SK-N-SH (cell line): ENCODE results near the gene UPF2.

Experiments used
- CTCF ChIP-seq: fragments of 200-600 bp; sonication (generic); IDR thresholded peaks from 2 replicates; pipeline ENCODE4 v1.6.1; 2017; ENCODE audit warnings: antibody characterized with exemption, mild to moderate bottlenecking, moderate library complexity
- EP300 ChIP-seq, 2 experiments: IDR thresholded peaks; 2 replicates each; pipeline versions ENCODE4 v1.4.0 to v1.6.1; 2012; ENCODE audit warnings: borderline replicate concordance in 1 of 2, low read depth in 1 of 2, low read length in 1 of 2
- GABPA ChIP-seq: IDR thresholded peaks from 2 replicates; pipeline ENCODE4 v1.4.0; 2012; ENCODE audit warnings: low read depth, mild to moderate bottlenecking
- GATA2 ChIP-seq: sonication (generic); formaldehyde crosslinking; IDR thresholded peaks from 2 replicates; pipeline ENCODE4 v1.5.0; 2020; ENCODE audit warnings: mild to moderate bottlenecking, missing genetic modification reagents
- MAX ChIP-seq: IDR thresholded peaks from 2 replicates; pipeline ENCODE4 v1.4.0; 2012; ENCODE audit warnings: low read depth
- NRF1 ChIP-seq: IDR thresholded peaks from 2 replicates; pipeline ENCODE4 v1.6.1; 2012; ENCODE audit warnings: low read depth, mild to moderate bottlenecking, low read length
- POLR2AphosphoS5 ChIP-seq: IDR thresholded peaks from 2 replicates; pipeline ENCODE4 v1.6.1; 2012; ENCODE audit warnings: low read depth, low read length
- RAD21 ChIP-seq: IDR thresholded peaks from 2 replicates; pipeline ENCODE4 v1.6.1; 2012; ENCODE audit warnings: mild to moderate bottlenecking, low read length
- RCOR1 ChIP-seq: fragments of 150-350 bp; IDR thresholded peaks from 2 replicates; pipeline ENCODE4 v1.6.1; 2017; ENCODE audit warnings: antibody characterized with exemption, low read length
- RFX5 ChIP-seq: IDR thresholded peaks from 2 replicates; pipeline ENCODE4 v1.6.1; 2012; ENCODE audit warnings: mild to moderate bottlenecking, improper control_type of control experiment, low read length
- RXRA ChIP-seq: IDR thresholded peaks from 2 replicates; pipeline ENCODE4 v1.4.0; 2012; ENCODE audit warnings: low read depth, mild to moderate bottlenecking, borderline replicate concordance
- SMC3 ChIP-seq: IDR thresholded peaks from 2 replicates; pipeline ENCODE4 v1.6.1; 2012; ENCODE audit warnings: low read depth, low read length, improper control_type of control experiment
- TEAD4 ChIP-seq: IDR thresholded peaks from 2 replicates; pipeline ENCODE4 v1.4.0; 2012; ENCODE audit warnings: mild to moderate bottlenecking, borderline replicate concordance; ENCODE audit not compliant: insufficient read depth
- ZBTB33 ChIP-seq: IDR thresholded peaks from 2 replicates; pipeline ENCODE4 v1.4.0; 2012; ENCODE audit warnings: low read depth, borderline replicate concordance

- TF ChIP-seq GATA2 (CRISPR knock-in tag) = no peak
- no peak for TF ChIP-seq CTCF
- no peak for TF ChIP-seq RAD21
- no peak for TF ChIP-seq TEAD4
- no peak for TF ChIP-seq SMC3
- TF ChIP-seq POLR2AphosphoS5 = no peak
- TF ChIP-seq RCOR1 = no peak
- TF ChIP-seq EP300 (IDR thresholded peaks at IDR 0.05; ENCODE audit: borderline replicate concordance in 1 of 2, low read depth in 1 of 2, low read length in 1 of 2) = no peak
- TF ChIP-seq MAX = no peak
- no peak for TF ChIP-seq GABPA
- TF ChIP-seq RXRA = no peak
- TF ChIP-seq ZBTB33 = no peak
- no peak for TF ChIP-seq RFX5
- TF ChIP-seq NRF1 = no peak
These were observed 172.2 kb downstream of the UPF2 start for GRCh38 chr10:11870461-11870780.
